Gastroesophageal sphincter (tissue), 4 donors: Measurements from ENCODE around the gene TGM4. TPM values are rescaled to one million over a fixed set of nuclear protein-coding genes. Genes with fewer than 3 reads are reported as not detected.

Source experiments
- ATAC-seq: fragments of 150-250 bp; one replicate; pipeline ENCODE4 v1.9.1; 2016; ENCODE audit warnings: mild to moderate bottlenecking, moderate library complexity
- H3K27ac ChIP-seq, 4 donors: fragments of 200-600 bp; sonication (generic) in 3 of 4; 1 replicate in 3 of 4; 2 replicates in 1 of 4; pipeline ENCODE4 v1.5.1; 2016 to 2019
- H3K27me3 ChIP-seq: fragments of 200-600 bp; sonication (generic); one replicate; pipeline ENCODE4 v1.5.1; 2019
- H3K36me3 ChIP-seq, 2 donors: fragments of 200-600 bp; sonication (generic); one replicate each; pipeline ENCODE4 v1.5.1; 2019; ENCODE audit warnings: control low read depth in 1 of 2
- H3K4me1 ChIP-seq, 3 donors: fragments of 200-600 bp; sonication (generic); 1 replicate in 2 of 3; 2 replicates in 1 of 3; pipeline ENCODE4 v1.5.1; 2016 to 2019; ENCODE audit warnings: control low read depth in 2 of 3
- H3K4me3 ChIP-seq, 2 donors: fragments of 200-600 bp; sonication (generic); one replicate each; pipeline ENCODE4 v1.5.1; 2019; ENCODE audit warnings: mild to moderate bottlenecking in 1 of 2, moderate library complexity in 1 of 2
- H3K9me3 ChIP-seq, 3 donors: fragments of 200-600 bp; sonication (generic); one replicate each; pipeline ENCODE4 v1.5.1; 2017 to 2019; ENCODE audit warnings: control low read depth in 2 of 3
- CTCF ChIP-seq, 4 experiments: fragments of 200-600 bp in 2 of 4; fragments of 450-650 bp in 2 of 4; sonication (generic) in 1 of 4; IDR thresholded peaks; one replicate each; pipeline ENCODE4 v1.5.1; 2017 to 2019; ENCODE audit warnings: antibody characterized with exemption in 4 of 4, mild to moderate bottlenecking in 2 of 4, moderate library complexity in 2 of 4
- EP300 ChIP-seq: sonication (generic); formaldehyde crosslinking; IDR thresholded peaks from one replicate; pipeline ENCODE4 v1.6.1; 2017; ENCODE audit warnings: antibody characterized with exemption, mild to moderate bottlenecking
- POLR2A ChIP-seq, 2 donors: fragments of 450-650 bp; IDR thresholded peaks; one replicate each; pipeline ENCODE4 v1.6.1; 2017; ENCODE audit warnings: antibody characterized with exemption in 2 of 2, mild to moderate bottlenecking in 2 of 2, moderate library complexity in 1 of 2
- POLR2AphosphoS5 ChIP-seq: sonication (generic); formaldehyde crosslinking; IDR thresholded peaks from one replicate; pipeline ENCODE4 v1.6.1; 2017; ENCODE audit warnings: antibody characterized with exemption
- WGBS, 2 donors: methylation state at CpG; one replicate each; pipeline ENCODE4 v1.1.5; 2018; ENCODE audit warnings: low coverage in 1 of 2; 5-methylcytosine and 5-hydroxymethylcytosine counted together
- total RNA-seq, 4 donors: library from RNA; depleted of rRNA; stranded (reverse); fragments of >200 nt; gene quantifications; one replicate each; pipeline ENCODE4 v1.1.0, GENCODE V29; 2016

TGM4 gene
- total RNA-seq, 4 donors from 2014 or later = not detected

DNA sequence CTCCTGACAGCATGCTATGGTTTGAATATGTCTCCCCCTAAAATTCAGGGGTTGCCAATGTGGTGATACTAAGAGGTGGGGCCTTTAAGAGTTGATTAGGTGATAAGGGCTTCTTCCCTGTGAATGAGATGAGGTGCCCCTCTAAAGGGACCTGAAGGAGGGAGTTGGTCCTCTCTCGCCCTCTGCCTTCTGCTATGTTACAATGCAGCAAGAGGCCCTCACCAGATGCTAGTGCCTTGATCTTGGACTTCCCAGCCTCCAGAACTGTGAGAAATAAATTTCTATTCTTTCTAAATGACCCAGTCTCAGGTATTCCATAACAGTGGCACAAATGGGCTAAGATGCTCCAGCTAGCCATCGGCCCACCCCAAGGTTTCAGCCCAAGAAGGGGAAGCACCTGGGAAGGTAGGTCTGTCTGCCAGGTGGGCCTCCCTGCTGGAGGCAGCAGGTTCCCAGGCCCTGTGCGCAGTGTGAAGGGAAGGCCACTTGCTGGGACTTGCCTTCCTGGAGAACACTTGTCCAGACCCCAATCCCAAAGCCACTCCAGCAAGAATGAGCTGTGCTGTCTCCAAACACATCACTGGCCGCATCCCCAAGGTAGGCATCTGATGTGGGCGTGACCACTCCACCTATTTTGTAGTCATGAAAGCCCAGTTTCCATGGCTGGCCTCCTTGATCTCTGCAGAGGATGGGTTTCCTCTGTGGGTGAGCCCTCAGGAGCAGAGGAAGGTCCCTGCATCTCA lies 9.0 kb downstream of the TGM4 start:
- ATAC-seq = no peak
- Histone ChIP-seq H3K9me3 (no peaks in the 10 kb centered on the region), H3K27ac (no peak overlapping the region), H3K4me1 (no peaks in the 10 kb centered on the region), H3K27me3 (peaks cover 19% of the 10 kb centered on the region), H3K36me3 (no peaks in the 10 kb centered on the region), H3K4me3 (no peak overlapping the region)
- 100% methylated on average over 2 of the region's 5 CpGs; no CpG with 5 or more reads in 1 of the 2 donors for WGBS, 2 donors
- no peak for TF ChIP-seq POLR2AphosphoS5
- no peak for TF ChIP-seq EP300
- no peak for TF ChIP-seq CTCF (IDR thresholded peaks at IDR 0.05)
- no peak for TF ChIP-seq POLR2A (IDR thresholded peaks at IDR 0.05)

DNA sequence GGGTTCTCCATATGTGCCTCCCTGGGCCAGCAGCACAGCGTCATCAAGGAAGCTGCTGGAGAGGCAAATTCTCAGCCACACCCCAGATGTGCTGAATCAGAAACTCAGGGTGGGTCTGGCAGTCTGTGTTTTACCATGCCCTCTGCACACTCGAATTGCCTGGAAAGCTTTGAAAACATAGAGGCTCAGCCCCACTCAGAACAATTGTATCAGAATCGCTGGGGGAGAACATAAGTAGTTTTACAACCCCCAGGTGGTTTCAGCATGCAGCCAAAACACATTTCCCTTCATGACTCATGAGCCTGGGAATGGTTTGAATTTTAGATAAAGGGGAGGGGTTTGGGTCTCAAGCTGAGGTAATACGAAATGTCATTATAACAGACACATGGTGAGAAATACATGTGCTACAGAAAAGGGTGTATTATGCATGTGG lies 9.6 kb downstream of the TGM4 start:
- H3K4me3 ChIP-seq = no peak overlapping the region
- peaks cover 19% of the 10 kb centered on the region for H3K27me3 ChIP-seq
- no peak overlapping the region for H3K27ac ChIP-seq
- WGBS, 2 donors = 33 to 53% methylated on average over 1 to 3 of the region's 4 CpGs
- TF ChIP-seq CTCF (IDR thresholded peaks at IDR 0.05) (no peak), EP300 (no peak)
- no peaks in the 10 kb centered on the region for H3K9me3 ChIP-seq
- no peaks in the 10 kb centered on the region for H3K4me1 ChIP-seq
- H3K36me3 ChIP-seq = no peaks in the 10 kb centered on the region
- ATAC-seq = no peak

- peaks cover 19% of the 10 kb centered on the region for H3K27me3 ChIP-seq
- TF ChIP-seq POLR2A (IDR thresholded peaks at IDR 0.05) (no peak), EP300 (no peak), CTCF (IDR thresholded peaks at IDR 0.05) (no peak), POLR2AphosphoS5 (no peak)
- peak overlapping the region in 1 of 4 donors; percentile 15 for H3K27ac ChIP-seq
- 0 to 37% methylated on average over 1 to 3 of the region's 4 CpGs for WGBS, 2 donors
- no peaks in the 10 kb centered on the region for H3K4me1 ChIP-seq
- no peak overlapping the region for H3K4me3 ChIP-seq
- H3K9me3 ChIP-seq = no peaks in the 10 kb centered on the region
- no peak for ATAC-seq
- no peaks in the 10 kb centered on the region for H3K36me3 ChIP-seq
Measured at GRCh38 chr3:44885618-44886017, 11.2 kb downstream of the TGM4 start.

DNA sequence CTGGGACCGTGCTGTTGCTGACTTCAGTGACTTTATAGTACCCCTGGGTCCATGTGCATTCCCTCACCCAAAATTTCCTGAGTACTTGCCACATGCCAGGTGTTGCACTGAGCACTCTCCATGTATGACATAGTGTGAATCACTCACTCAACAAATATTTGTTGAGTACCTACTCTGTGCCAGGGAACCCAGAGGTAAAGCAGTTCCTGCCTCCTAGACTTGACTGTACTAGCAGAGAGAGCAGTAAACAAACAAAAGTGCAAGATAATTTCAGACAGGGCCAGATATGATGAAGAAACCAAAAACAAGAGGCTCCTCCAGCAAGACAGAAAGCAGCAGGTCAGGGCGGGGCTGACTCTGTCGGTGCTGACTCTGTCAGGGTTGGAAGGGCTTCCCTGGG lies 12.2 kb downstream of the TGM4 start:
- no peak for ATAC-seq

DNA sequence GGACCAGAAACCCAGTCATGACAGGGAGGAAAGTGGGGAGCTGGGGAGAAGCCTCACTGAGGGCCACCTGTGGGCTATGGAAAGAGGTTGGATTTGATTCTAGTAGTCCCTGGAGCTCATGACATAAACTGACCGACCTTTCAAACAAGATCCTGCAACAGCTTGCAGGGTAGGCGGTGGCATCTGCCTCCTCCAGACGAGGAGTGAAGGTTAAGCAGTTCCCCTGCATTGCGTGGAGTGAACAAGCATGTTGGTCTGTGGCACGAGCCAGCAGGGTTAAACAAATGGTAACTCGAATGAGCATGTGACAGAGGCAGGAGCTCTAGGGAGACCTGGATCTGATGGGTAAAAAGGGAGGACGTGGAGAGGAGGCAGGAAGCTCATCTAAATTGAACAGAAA lies 12.7 kb downstream of the TGM4 start:
- TF ChIP-seq POLR2A (IDR thresholded peaks at IDR 0.05) = no peak
- TF ChIP-seq CTCF (IDR thresholded peaks at IDR 0.05) = no peak
- no peak for TF ChIP-seq EP300
- Histone ChIP-seq H3K4me1 (no peaks in the 10 kb centered on the region), H3K27me3 (peaks cover 19% of the 10 kb centered on the region), H3K9me3 (no peaks in the 10 kb centered on the region), H3K27ac (no peak overlapping the region), H3K36me3 (no peaks in the 10 kb centered on the region), H3K4me3 (no peak overlapping the region)
- WGBS, 2 donors = 75% methylated on average over 6 to 7 of the region's 7 CpGs
- no peak for ATAC-seq

More for the DNA sequence above, 12.2 kb downstream of the TGM4 start:
- WGBS, 2 donors = 45 to 89% methylated on average over 1 to 2 of the region's 3 CpGs
- Histone ChIP-seq H3K4me1 (no peaks in the 10 kb centered on the region), H3K27me3 (peaks cover 19% of the 10 kb centered on the region), H3K4me3 (no peak overlapping the region), H3K36me3 (no peaks in the 10 kb centered on the region), H3K27ac (no peak overlapping the region), H3K9me3 (no peaks in the 10 kb centered on the region)
- TF ChIP-seq EP300 (no peak), POLR2AphosphoS5 (no peak)
